GM12878 (cell line): Measurements from ENCODE around the gene WNT8A. TPM values are rescaled to one million over a fixed set of nuclear protein-coding genes. Genes with fewer than 3 reads are reported as not detected.

Source experiments
- ATAC-seq: fragments of 200-7000 bp; cut with Tn5 transposase; 3 replicates; pipeline ENCODE4 v1.9.1; 2020; ENCODE audit warnings: mild to moderate bottlenecking, moderate library complexity
- BruUV-seq: library from RNA; stranded (reverse); fragments of 400-500 nt; replicated peaks from 2 replicates; lab custom pipeline; 2021; lab: Mats Ljungman, UMichigan
- CTCF ChIA-PET: fragments of 300-600 bp; sonication (Branson Sonifier 250); formaldehyde crosslinking; extraction: SDS; loops from one replicate; lab custom pipeline; 2021; ENCODE audit warnings: inconsistent platforms; lab: Yijun Ruan, JAX
- POLR2A ChIA-PET: fragments of 350-600 bp; formaldehyde crosslinking; extraction: SDS; loops from one replicate; lab custom pipeline; 2021; ENCODE audit warnings: inconsistent platforms; lab: Charles Lee
- RAD21 ChIA-PET: fragments of 300-600 bp; sonication (Branson Sonifier 250); formaldehyde crosslinking; loops from one replicate; lab custom pipeline; 2023; ENCODE audit warnings: antibody characterized with exemption; ENCODE audit not compliant: unreplicated experiment; lab: Charles Lee
- SMC1A ChIA-PET: fragments of 300-600 bp; sonication (Branson Sonifier 250); formaldehyde crosslinking; loops from one replicate; lab custom pipeline; 2023; ENCODE audit not compliant: unreplicated experiment, uncharacterized antibody; lab: Charles Lee
- DNase-seq: peaks from one replicate; pipeline ENCODE4 v3.0.0-alpha.2; 2011; ENCODE audit warnings: low read depth, low spot score
- FAIRE-seq: peaks from 3 replicates; lab custom pipeline; 2011; peaks lifted over from hg19 to GRCh38; lab: Jason Lieb, UNC
- H2AFZ ChIP-seq: 2 replicates; pipeline ENCODE4 v1.6.0; 2011; ENCODE audit warnings: low read depth, low read length, control low read depth; ENCODE audit not compliant: control insufficient read depth
- H3K27ac ChIP-seq: 2 replicates; pipeline ENCODE4 v1.5.1; 2011; ENCODE audit warnings: control low read depth; ENCODE audit not compliant: control insufficient read depth, insufficient read depth
- H3K27me3 ChIP-seq, 2 experiments: replicated peaks in 1 of 2; 2 replicates each; pipeline versions ENCODE4 v1.6.0 to v1.6.1; 2011; ENCODE audit warnings: low read length in 1 of 2; ENCODE audit not compliant: control insufficient read depth in 2 of 2, insufficient read depth in 2 of 2
- H3K36me3 ChIP-seq, 2 experiments: 2 replicates each; pipeline ENCODE4 v1.5.1; 2011; ENCODE audit warnings: low read length in 1 of 2; ENCODE audit not compliant: control insufficient read depth in 2 of 2, insufficient read depth in 2 of 2
- H3K4me1 ChIP-seq: 2 replicates; pipeline ENCODE4 v1.6.1; 2011; ENCODE audit warnings: mild to moderate bottlenecking, low read length, moderate library complexity, mixed read lengths; ENCODE audit not compliant: control insufficient read depth, insufficient read depth
- H3K4me2 ChIP-seq: 2 replicates; pipeline ENCODE4 v1.6.0; 2011; ENCODE audit warnings: control low read depth; ENCODE audit not compliant: control insufficient read depth, insufficient read depth
- H3K4me3 ChIP-seq: fragments of 200-600 bp; sonication (generic); 2 replicates; pipeline ENCODE4 v1.5.1; 2016
- H3K79me2 ChIP-seq: 2 replicates; pipeline ENCODE4 v1.6.0; 2011; ENCODE audit warnings: low read length; ENCODE audit not compliant: control insufficient read depth, insufficient read depth
- H3K9ac ChIP-seq: 2 replicates; pipeline ENCODE4 v1.8.0; 2011; ENCODE audit warnings: low read length, control low read depth, mixed read lengths; ENCODE audit not compliant: control insufficient read depth, insufficient read depth
- H3K9me3 ChIP-seq: replicated peaks from 3 replicates; pipeline ENCODE4 v1.5.1; 2011; ENCODE audit warnings: mild to moderate bottlenecking, low read length; ENCODE audit not compliant: control insufficient read depth, insufficient read depth
- H4K20me1 ChIP-seq: 2 replicates; pipeline ENCODE4 v1.6.0; 2011; ENCODE audit not compliant: control insufficient read depth, insufficient read depth
- ATF2 ChIP-seq: IDR thresholded peaks from 2 replicates; pipeline ENCODE4 v1.6.1; 2012; ENCODE audit warnings: low read length, inconsistent platforms
- CEBPB ChIP-seq, 2 experiments: fragments of 150-350 bp in 1 of 2; IDR thresholded peaks; 2 replicates each; pipeline ENCODE4 v1.6.1; 2012 to 2014; ENCODE audit warnings: low read depth in 2 of 2, low read length in 2 of 2, borderline replicate concordance in 1 of 2, inconsistent platforms in 1 of 2
- E2F4 ChIP-seq: IDR thresholded peaks from 2 replicates; pipeline ENCODE4 v1.6.1; 2012; ENCODE audit warnings: low read depth, low read length, improper control_type of control experiment
- KAT2A ChIP-seq: conservative IDR thresholded peaks from 2 replicates; pipeline ENCODE4 v1.6.1; 2011; ENCODE audit warnings: low read depth, low read length; ENCODE audit not compliant: control insufficient read depth
- NKRF ChIP-seq: fragments of 450-650 bp; conservative IDR thresholded peaks from 2 replicates; pipeline ENCODE4 v1.6.1; 2017; ENCODE audit warnings: mild to moderate bottlenecking, moderate library complexity
- PAX5 ChIP-seq: IDR thresholded peaks from 2 replicates; pipeline ENCODE4 v1.6.1; 2011; ENCODE audit warnings: low read depth, low read length, borderline replicate concordance
- PAX8 ChIP-seq: fragments of 450-650 bp; IDR thresholded peaks from 2 replicates; pipeline ENCODE4 v1.6.1; 2017; ENCODE audit warnings: mild to moderate bottlenecking, moderate library complexity
- RAD21 ChIP-seq: IDR thresholded peaks from 2 replicates; pipeline ENCODE4 v1.6.1; 2011; ENCODE audit warnings: mild to moderate bottlenecking, low read depth, low read length, moderate library complexity; ENCODE audit not compliant: insufficient read depth
- TARDBP ChIP-seq: IDR thresholded peaks from 2 replicates; pipeline ENCODE4 v1.6.1; 2016; ENCODE audit warnings: borderline replicate concordance
- USF2 ChIP-seq: IDR thresholded peaks from 2 replicates; pipeline ENCODE4 v1.6.1; 2011; ENCODE audit warnings: low read depth, low read length, improper control_type of control experiment, borderline replicate concordance
- ZBED1 ChIP-seq: IDR thresholded peaks from 2 replicates; pipeline ENCODE4 v1.6.1; 2016; ENCODE audit warnings: borderline replicate concordance
- ZBTB11 ChIP-seq: fragments of 450-650 bp; formaldehyde crosslinking; IDR thresholded peaks from 2 replicates; pipeline ENCODE4 v1.5.0; 2022; ENCODE audit warnings: mild to moderate bottlenecking, missing genetic modification characterization
- ZNF207 ChIP-seq: fragments of 450-650 bp; IDR thresholded peaks from 2 replicates; pipeline ENCODE4 v1.6.1; 2014; ENCODE audit warnings: antibody characterized with exemption, mild to moderate bottlenecking, borderline replicate concordance
- WGBS: methylation state at CpG from one replicate; pipeline ENCODE4 v1.1.6; 2016; ENCODE audit warnings: low lambda C conversion rate; ENCODE audit not compliant: insufficient replicate concordance, insufficient coverage; ENCODE audit errors: missing lambda C conversion rate; 5-methylcytosine and 5-hydroxymethylcytosine counted together
- in situ Hi-C: fragments of 300-500 bp; cut with MboI; formaldehyde crosslinking; loops from 9 replicates; pipeline ENCODE4 v1.14.3; 2018; ENCODE audit warnings: mixed read lengths
- intact Hi-C: fragments of 100-400 bp; cut with micrococcal nuclease; formaldehyde crosslinking; loops from one replicate; pipeline ENCODE4 v1.14.2; 2022; ENCODE audit not compliant: unreplicated experiment
- polyA plus RNA-seq, 11 experiments: library from polyadenylated mRNA; depleted of rRNA in 4 of 11; unstranded in 6 of 11; stranded (reverse) in 5 of 11; fragments of >200 nt; fragmentation: Nextera tagmentation in 4 of 11; fragmentation: Illumina TruSeq in 1 of 11; extraction: Ambion mirVana in 4 of 11; extraction: Trizol in 1 of 11; gene quantifications; 1 replicate in 1 of 11; 2 replicates in 10 of 11; pipeline versions ENCODE4 v1.2.1 to v1.2.3, GENCODE V29; 2011 to 2016; ENCODE audit warnings: inconsistent platforms in 2 of 11, missing spikeins in 2 of 11, low read depth in 1 of 11
- total RNA-seq, 4 experiments: library from RNA; depleted of rRNA in 3 of 4; stranded (reverse); fragments of >200 nt in 3 of 4; fragmentation: Illumina TruSeq in 1 of 4; extraction: Trizol in 1 of 4; gene quantifications; 2 replicates each; pipeline versions ENCODE4 v1.2.1 to v1.2.3, GENCODE V29; 2013 to 2021

WNT8A gene
- total and polyA plus RNA-seq, 10 of the 15 experiments (the other 5 are each of a cell fraction or from before 2014, with no cell fraction given), result not detected

- DNase-seq, result no peak
- no peak overlapping the region for H3K9ac ChIP-seq
- CTCF ChIA-PET, result interaction anchor here (0.8 to 8.8 kb wide), 16 partner anchors 11 to 408 kb away, joined by 3 to 398 read pairs (median 10); no protein-coding TSS in a partner anchor
- H3K4me1 ChIP-seq, result peaks cover 22% of the 10 kb centered on the region
- ATAC-seq, result peak; percentile 37
- WGBS, result 7% methylated on average over 1 of the region's 1 CpG
- peak overlapping the region; percentile 31; the same call in 1 of the 2 replicates for H2AFZ ChIP-seq
- FAIRE-seq, result no peak
- no peaks in the 10 kb centered on the region for H4K20me1 ChIP-seq
- no TSS peak for BruUV-seq
- H3K4me3 ChIP-seq, result no peak overlapping the region
- intact Hi-C loops (loop anchor here (10.0 kb wide), 2 partner anchors 317 to 413 kb away; partner anchors contain the start of gene KDM3B), in situ Hi-C loops (no loop called here)
- SMC1A ChIA-PET, result interaction anchor here (0.7 to 10.4 kb wide), 10 partner anchors 9 to 258 kb away, joined by 3 to 207 read pairs (median 4); no protein-coding TSS in a partner anchor
- H3K36me3 ChIP-seq, result no peaks in the 10 kb centered on the region
- H3K27ac ChIP-seq, result peak overlapping the region; percentile 40
- RAD21 ChIA-PET, result interaction anchor here (0.6 to 5.0 kb wide), 12 partner anchors 8 to 150 kb away, joined by 3 to 60 read pairs (median 7); partner anchors contain the start of genes PKD2L2 and WNT8A
- H3K27me3 ChIP-seq, result no peaks in the 10 kb centered on the region
- H3K9me3 ChIP-seq, result no peaks in the 10 kb centered on the region
- POLR2A ChIA-PET, result interaction anchor here (0.8 to 2.6 kb wide), 3 partner anchors 11 to 192 kb away, joined by 3 to 9 read pairs (median 3); no protein-coding TSS in a partner anchor
- peak overlapping the region; percentile 0; the same call in 1 of the 2 replicates for H3K4me2 ChIP-seq
- H3K79me2 ChIP-seq, result peaks cover 5% of the 10 kb centered on the region
- TF ChIP-seq NKRF, result no peak
- no peak for TF ChIP-seq PAX5
- no peak for TF ChIP-seq USF2
- TF ChIP-seq ZBTB11, result no peak
- no peak for TF ChIP-seq KAT2A
- no peak for TF ChIP-seq ZNF207
- no peak for TF ChIP-seq PAX8
- TF ChIP-seq ZBED1, result no peak
- TF ChIP-seq ATF2, result no peak; the same call in 1 of the 2 replicates
- no peak for TF ChIP-seq E2F4
- TF ChIP-seq CEBPB (IDR thresholded peaks at IDR 0.05; ENCODE audit: borderline replicate concordance in 1 of 2, low read depth in 2 of 2, low read length in 2 of 2), result no peak
- TF ChIP-seq TARDBP, result no peak
- no peak for TF ChIP-seq RAD21
These were observed 45.8 kb upstream of the WNT8A start for GRCh38 chr5:138037907-138038633.
